ENCODE measurements around the gene ZNF668. TPM values are rescaled to one million over a fixed set of nuclear protein-coding genes. Genes with fewer than 3 reads are reported as not detected.
"Not testable (repeated sequence)": the region's sequence is repeated elsewhere in the genome, so short reads cannot be mapped to it uniquely, and the experiment has no call there.

ZNF668 gene
- total RNA-seq, 1 experiment from 2014 or later: 7.7 TPM

DNA sequence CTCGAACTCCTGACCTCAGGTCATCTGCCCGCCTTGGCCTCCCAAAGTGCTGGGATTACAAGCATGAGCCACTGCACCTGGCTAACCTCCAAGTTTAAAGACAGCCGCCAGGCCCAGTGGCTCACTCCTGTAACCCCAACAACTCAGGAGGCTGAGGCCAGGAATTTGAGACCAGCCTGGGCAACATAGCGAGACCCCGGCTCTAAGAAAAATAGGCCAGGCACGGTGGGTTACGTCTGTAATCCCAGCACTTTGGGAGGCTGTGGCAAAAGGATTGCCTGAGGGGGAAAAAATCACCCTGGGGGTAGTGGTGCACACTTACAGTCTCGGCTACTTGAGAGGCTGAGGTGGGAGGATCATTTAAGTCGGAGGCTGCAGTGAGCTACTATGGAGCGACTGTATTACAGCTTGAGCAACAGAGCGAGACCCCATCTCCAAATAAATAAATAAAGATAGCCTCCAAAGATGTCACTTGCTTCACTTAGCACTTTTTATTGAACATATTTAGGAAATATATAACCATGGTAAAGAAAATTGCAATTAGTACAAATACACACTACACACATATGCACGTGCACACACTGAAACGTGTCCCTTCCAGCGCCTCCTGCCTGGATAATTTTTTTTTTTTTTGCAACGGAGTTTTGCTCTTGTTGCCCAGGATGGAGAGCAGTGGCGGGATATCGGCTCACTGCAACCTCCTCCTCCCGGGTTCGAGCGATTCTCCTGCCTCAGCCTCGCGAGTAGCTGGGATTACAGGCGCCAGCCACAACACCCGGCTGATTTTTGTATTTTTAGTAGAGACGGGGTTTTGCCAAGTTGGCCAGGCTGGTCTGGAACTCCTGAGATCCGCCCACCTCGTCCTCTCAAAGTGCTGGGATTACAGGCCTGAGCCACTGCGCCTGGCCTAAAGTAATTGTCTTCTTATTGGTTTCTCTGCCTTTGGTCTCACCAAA lies 32.7 kb upstream of the ZNF668 start:
- Histone ChIP-seq H3K9me2 (replicated peaks; ENCODE audit: insufficient read depth, low read length) (no peaks in the 10 kb centered on the region), H3K9me3 (ENCODE audit: low read length) (no peaks in the 10 kb centered on the region)

DNA sequence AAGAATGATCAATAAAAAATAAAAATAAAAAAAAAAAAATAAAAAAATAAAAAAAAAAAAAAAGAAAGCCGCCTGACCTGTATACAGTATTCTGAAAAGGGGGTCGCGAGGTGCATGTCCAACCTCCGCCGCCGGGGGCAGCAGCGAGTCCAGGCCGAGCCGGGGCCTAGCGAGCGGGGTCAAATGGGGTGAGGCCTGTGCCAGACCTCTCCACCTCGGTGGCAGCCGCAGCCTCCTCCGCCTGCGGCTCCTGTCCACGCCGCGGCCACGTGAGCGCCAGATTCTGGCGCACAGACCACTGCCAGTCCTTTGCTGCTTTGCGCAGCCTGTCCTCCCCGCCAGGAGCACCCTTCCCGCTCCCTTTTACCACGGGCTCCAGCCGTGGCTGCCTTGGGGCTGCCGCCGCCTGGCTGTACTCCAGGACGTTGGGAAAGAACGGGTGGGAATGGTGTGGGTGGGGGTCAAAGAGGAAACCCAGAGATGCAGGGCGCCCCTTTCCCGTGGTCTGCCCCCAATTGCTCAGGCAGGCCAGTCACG lies 31.7 kb upstream of the ZNF668 start:
- Histone ChIP-seq H3K9me2 (replicated peaks; ENCODE audit: insufficient read depth, low read length) (no peaks in the 10 kb centered on the region), H3K36me3 (ENCODE audit: insufficient read depth, low read length) (no peaks in the 10 kb centered on the region; the same call in 1 of the 2 replicates), H3K4me3 (ENCODE audit: low read length) (no peak overlapping the region), H3K27ac (ENCODE audit: low read length) (no peak overlapping the region), H3K9me3 (ENCODE audit: low read length) (no peaks in the 10 kb centered on the region), H3K9ac (ENCODE audit: low read length) (0 out of 2 replicates have a peak overlapping the region, but pooled peaks have one; percentile 39), H3K79me2 (ENCODE audit: low read length) (peaks cover 18% of the 10 kb centered on the region), H2AFZ (ENCODE audit: low read length) (peak overlapping the region; percentile 95), H4K20me1 (ENCODE audit: insufficient read depth, low read depth, low read length) (no peaks in the 10 kb centered on the region), H3K27me3 (ENCODE audit: low read length) (no peaks in the 10 kb centered on the region), H3K4me1 (ENCODE audit: low read length) (peaks cover 20% of the 10 kb centered on the region), H3K4me2 (ENCODE audit: low read depth, low read length, poor library complexity, severe bottlenecking) (no peak overlapping the region)
- DNase-seq: peak; percentile 93

More for the DNA sequence above, 32.7 kb upstream of the ZNF668 start:
- Histone ChIP-seq H4K20me1 (ENCODE audit: insufficient read depth, low read depth, low read length) (no peaks in the 10 kb centered on the region), H2AFZ (ENCODE audit: low read length) (no peak overlapping the region), H3K36me3 (ENCODE audit: insufficient read depth, low read length) (no peaks in the 10 kb centered on the region; the same call in 1 of the 2 replicates), H3K4me3 (ENCODE audit: low read length) (peak overlapping the region; percentile 92; the same call in 1 of the 2 replicates), H3K79me2 (ENCODE audit: low read length) (peaks cover 18% of the 10 kb centered on the region), H3K27me3 (ENCODE audit: low read length) (no peaks in the 10 kb centered on the region), H3K4me2 (ENCODE audit: low read depth, low read length, poor library complexity, severe bottlenecking) (peak overlapping the region; percentile 79), H3K9ac (ENCODE audit: low read length) (peak overlapping the region; percentile 96), H3K27ac (ENCODE audit: low read length) (no peak overlapping the region), H3K4me1 (ENCODE audit: low read length) (peaks cover 20% of the 10 kb centered on the region)
- peak; percentile 35 for DNase-seq

DNA sequence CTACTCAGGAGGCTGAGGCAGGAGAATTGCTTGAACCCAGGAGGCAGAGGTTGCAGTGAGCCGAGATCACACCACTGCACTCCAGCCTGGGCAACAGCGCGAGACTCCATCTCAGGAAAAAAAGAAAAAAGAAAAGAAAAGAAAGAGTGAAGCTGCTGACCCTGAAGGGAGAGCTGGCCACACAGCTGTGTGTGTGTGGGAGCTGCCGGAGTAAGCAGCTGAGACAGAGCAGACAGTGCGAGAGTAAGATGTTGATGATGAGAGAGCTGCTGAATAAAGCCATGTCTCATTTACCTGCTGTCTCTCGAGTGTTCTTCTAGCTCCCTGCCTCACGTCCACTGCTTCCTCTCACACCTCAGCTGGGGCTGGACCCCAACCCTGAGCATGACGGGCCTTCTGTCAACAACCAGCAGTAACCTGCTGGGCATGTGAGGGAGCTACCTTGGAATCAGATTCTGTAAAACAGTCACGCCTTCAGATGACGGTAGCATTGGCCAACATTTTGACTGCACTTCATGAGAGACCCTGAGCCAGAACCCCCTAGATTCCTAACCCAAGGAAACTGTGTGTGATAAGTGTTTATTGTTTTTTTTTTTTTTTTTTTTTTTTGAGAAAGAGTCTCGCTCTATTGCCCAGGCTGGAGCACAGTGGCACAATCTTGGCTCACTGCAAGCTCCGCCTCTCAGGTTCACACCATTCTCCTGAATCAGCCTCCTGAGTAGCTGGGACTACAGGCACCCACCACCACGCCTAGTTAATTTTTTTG lies 27.0 kb upstream of the ZNF668 start:
- H2AFZ ChIP-seq (ENCODE audit: low read length); H3K9ac ChIP-seq (ENCODE audit: low read length); H3K4me3 ChIP-seq (ENCODE audit: low read length); H3K79me2 ChIP-seq (ENCODE audit: low read length); H3K27me3 ChIP-seq (ENCODE audit: low read length); H3K9me3 ChIP-seq (ENCODE audit: low read length); H3K9me2 ChIP-seq (replicated peaks; ENCODE audit: insufficient read depth, low read length); H4K20me1 ChIP-seq (ENCODE audit: insufficient read depth, low read depth, low read length); H3K4me1 ChIP-seq (ENCODE audit: low read length); H3K27ac ChIP-seq (ENCODE audit: low read length); DNase-seq; H3K36me3 ChIP-seq (ENCODE audit: insufficient read depth, low read length); H3K4me2 ChIP-seq (ENCODE audit: low read depth, low read length, poor library complexity, severe bottlenecking): not testable (repeated sequence)

DNA sequence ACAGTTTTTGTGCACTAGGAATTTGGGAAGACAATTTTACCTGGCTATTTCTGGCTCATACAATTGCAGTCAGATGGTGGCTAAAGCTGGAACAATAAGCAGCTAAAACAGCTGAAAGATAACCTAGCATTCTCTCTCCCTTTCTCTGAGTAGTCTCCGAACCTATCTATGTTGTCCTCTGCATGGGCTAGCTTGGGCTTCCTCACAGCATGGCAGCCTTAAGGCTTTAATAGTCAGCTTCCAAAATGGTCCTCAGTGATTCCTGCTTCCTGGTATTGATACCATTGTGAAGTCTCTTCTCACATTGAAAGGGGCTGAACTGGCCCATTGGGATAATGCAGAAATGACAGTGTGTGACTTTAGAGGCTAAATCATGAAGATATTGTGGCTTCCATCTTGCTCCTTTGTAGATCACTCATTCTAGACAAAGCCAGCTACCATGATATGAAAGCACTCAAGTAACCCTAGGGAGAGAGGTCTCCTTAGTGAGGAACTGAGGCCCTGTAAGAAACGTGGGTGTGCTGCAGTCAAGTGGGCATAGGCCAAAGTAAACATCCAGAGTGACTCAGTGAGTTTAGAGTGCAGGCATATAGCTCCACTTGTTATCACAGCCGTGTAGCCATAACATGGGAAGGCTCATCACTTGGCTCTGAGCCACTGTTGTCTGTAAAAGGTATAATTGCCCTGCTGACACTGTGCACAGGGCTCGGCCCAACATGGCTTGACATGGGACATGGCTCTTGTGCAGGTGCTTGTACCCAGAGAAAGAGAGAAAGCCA lies 26.0 kb upstream of the ZNF668 start:
- no peak for DNase-seq
- no peak overlapping the region for H3K4me2 ChIP-seq (ENCODE audit: low read depth, low read length, poor library complexity, severe bottlenecking)
- peaks cover 8% of the 10 kb centered on the region for H3K4me1 ChIP-seq (ENCODE audit: low read length)
- no peaks in the 10 kb centered on the region for H3K27me3 ChIP-seq (ENCODE audit: low read length)
- H3K9me3 ChIP-seq (ENCODE audit: low read length): no peaks in the 10 kb centered on the region
- no peak overlapping the region for H3K9ac ChIP-seq (ENCODE audit: low read length)
- H3K36me3 ChIP-seq (ENCODE audit: insufficient read depth, low read length): no peaks in the 10 kb centered on the region
- no peak overlapping the region for H2AFZ ChIP-seq (ENCODE audit: low read length)
- H3K79me2 ChIP-seq (ENCODE audit: low read length): no peaks in the 10 kb centered on the region
- H3K9me2 ChIP-seq (replicated peaks; ENCODE audit: insufficient read depth, low read length): no peaks in the 10 kb centered on the region
- H3K27ac ChIP-seq (ENCODE audit: low read length): no peak overlapping the region
- no peaks in the 10 kb centered on the region for H4K20me1 ChIP-seq (ENCODE audit: insufficient read depth, low read depth, low read length)
- no peak overlapping the region for H3K4me3 ChIP-seq (ENCODE audit: low read length)

DNA sequence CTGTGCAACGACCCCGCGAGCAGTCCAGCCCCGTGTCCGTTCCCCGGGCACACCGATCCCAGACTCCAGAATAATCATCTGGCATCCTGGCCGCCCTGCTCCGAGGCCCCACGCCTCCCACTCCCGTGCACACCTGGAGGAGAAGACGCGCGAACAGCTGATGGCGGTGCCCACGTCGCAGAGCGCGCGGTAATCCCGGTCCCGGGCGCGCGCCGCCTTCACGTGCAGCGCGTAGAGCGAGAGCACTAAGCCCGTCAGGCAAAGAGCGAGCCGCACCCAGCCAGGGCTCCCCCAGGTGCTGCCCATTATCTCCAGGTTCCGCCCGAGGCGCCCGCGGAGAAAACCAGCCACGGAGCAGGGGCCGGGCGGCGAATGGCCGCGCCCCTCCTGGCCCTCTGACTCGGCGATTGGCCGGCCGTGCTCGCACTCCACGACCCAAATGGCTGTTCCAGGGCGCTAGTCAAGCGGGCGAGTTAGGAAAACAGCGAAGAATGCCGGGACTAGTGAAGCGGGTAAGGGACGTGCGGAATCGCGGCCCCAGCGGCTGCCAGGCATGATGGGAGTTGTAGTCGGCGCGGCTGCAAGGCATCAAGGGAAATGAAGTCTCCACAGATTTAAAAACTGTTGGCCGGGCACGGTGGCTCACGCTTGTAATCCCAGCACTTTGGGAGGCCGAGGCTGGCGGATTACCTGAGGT lies 20.5 kb upstream of the ZNF668 start, which contains the start of gene VKORC1:
Gene VKORC1 (minus strand): TSS at position 374 of the 697 bp plus-strand sequence. CDS start 68 bp downstream, at position 306.
- 0 out of 2 replicates have a peak, but pooled peaks cover 4% of the 10 kb centered on the region for H3K36me3 ChIP-seq (ENCODE audit: insufficient read depth, low read length)
- H3K9ac ChIP-seq (ENCODE audit: low read length): peak within 1 kb of the TSS; percentile 92

DNA sequence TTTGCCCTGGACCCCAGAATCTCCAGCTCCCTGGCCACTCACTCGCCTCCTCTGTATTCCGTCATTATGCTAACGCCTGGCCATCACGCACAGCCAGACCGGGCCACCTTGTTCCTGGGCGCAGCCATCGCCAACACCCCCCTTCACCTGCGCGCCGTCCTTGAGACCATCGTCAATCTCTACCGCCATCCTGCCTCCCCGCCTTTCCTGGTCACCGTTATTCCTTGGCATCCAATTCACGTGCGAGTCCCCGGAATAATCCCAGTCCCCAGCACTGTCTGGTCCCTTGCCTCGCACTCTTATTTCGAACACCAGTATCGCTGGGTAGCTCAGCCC lies 20.0 kb upstream of the ZNF668 start:
- Histone ChIP-seq H3K9ac (ENCODE audit: low read length) (peak overlapping the region; percentile 92), H3K27me3 (ENCODE audit: low read length) (no peaks in the 10 kb centered on the region), H3K4me3 (ENCODE audit: low read length) (peak overlapping the region; percentile 97), H3K79me2 (ENCODE audit: low read length) (peaks cover 31% of the 10 kb centered on the region), H4K20me1 (ENCODE audit: insufficient read depth, low read depth, low read length) (0 out of 2 replicates have a peak, but pooled peaks cover 4% of the 10 kb centered on the region), H3K9me2 (replicated peaks; ENCODE audit: insufficient read depth, low read length) (no peaks in the 10 kb centered on the region), H3K4me1 (ENCODE audit: low read length) (peaks cover 18% of the 10 kb centered on the region), H3K27ac (ENCODE audit: low read length) (peak overlapping the region; percentile 69), H3K36me3 (ENCODE audit: insufficient read depth, low read length) (0 out of 2 replicates have a peak, but pooled peaks cover 4% of the 10 kb centered on the region), H3K4me2 (ENCODE audit: low read depth, low read length, poor library complexity, severe bottlenecking) (peak overlapping the region; percentile 89), H3K9me3 (ENCODE audit: low read length) (no peaks in the 10 kb centered on the region), H2AFZ (ENCODE audit: low read length) (peak overlapping the region; percentile 58; the same call in 1 of the 2 replicates)
- DNase-seq: peak; percentile 61

More for the DNA sequence above, 20.5 kb upstream of the ZNF668 start, which contains the start of gene VKORC1:
- DNase-seq: peak; percentile 97
- Histone ChIP-seq H3K79me2 (ENCODE audit: low read length) (peaks cover 31% of the 10 kb centered on the region), H3K9me2 (replicated peaks; ENCODE audit: insufficient read depth, low read length) (no peaks in the 10 kb centered on the region), H3K27ac (ENCODE audit: low read length) (peak within 1 kb of the TSS; percentile 69), H4K20me1 (ENCODE audit: insufficient read depth, low read depth, low read length) (0 out of 2 replicates have a peak, but pooled peaks cover 4% of the 10 kb centered on the region), H3K4me2 (ENCODE audit: low read depth, low read length, poor library complexity, severe bottlenecking) (peak within 1 kb of the TSS; percentile 89), H3K4me1 (ENCODE audit: low read length) (peaks cover 18% of the 10 kb centered on the region), H3K27me3 (ENCODE audit: low read length) (no peaks in the 10 kb centered on the region), H3K9me3 (ENCODE audit: low read length) (no peaks in the 10 kb centered on the region), H3K4me3 (ENCODE audit: low read length) (peak within 1 kb of the TSS; percentile 97), H2AFZ (ENCODE audit: low read length) (peak within 1 kb of the TSS; percentile 77)

DNA sequence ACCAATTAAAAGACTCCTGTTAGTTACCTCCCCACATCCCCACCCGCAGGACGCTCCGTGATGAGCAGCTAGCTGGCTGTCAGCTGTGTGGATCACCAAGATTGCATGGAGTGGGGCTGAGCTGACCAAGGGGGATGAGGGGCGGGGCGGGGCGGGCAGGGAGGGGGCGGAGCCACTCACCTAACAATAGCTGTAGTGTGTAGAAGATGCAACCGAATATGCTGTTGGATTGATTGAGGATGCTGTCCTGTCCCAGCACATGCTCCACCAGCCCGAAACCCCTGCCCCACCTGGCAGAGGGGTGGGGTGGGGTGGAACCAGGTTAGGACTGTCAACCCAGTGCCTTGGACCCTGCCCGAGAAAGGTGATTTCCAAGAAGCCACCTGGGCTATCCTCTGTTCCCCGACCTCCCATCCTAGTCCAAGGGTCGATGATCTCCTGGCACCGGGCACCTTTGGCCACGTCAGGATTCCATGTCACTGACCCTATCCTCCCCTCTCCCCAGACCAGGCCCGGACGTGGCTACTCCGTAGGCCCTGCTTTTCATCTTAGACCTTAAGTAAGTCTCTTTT lies 19.2 kb upstream of the ZNF668 start:
- H3K36me3 ChIP-seq (ENCODE audit: insufficient read depth, low read length): 0 out of 2 replicates have a peak, but pooled peaks cover 4% of the 10 kb centered on the region
- H2AFZ ChIP-seq (ENCODE audit: low read length): no peak overlapping the region
- peaks cover 31% of the 10 kb centered on the region for H3K79me2 ChIP-seq (ENCODE audit: low read length)
- peak; percentile 68 for DNase-seq
- H3K4me3 ChIP-seq (ENCODE audit: low read length): peak overlapping the region; percentile 97
- H4K20me1 ChIP-seq (ENCODE audit: insufficient read depth, low read depth, low read length): 0 out of 2 replicates have a peak, but pooled peaks cover 4% of the 10 kb centered on the region
- no peaks in the 10 kb centered on the region for H3K9me2 ChIP-seq (replicated peaks; ENCODE audit: insufficient read depth, low read length)
- no peaks in the 10 kb centered on the region for H3K9me3 ChIP-seq (ENCODE audit: low read length)
- peak overlapping the region; percentile 89 for H3K4me2 ChIP-seq (ENCODE audit: low read depth, low read length, poor library complexity, severe bottlenecking)
- no peaks in the 10 kb centered on the region for H3K27me3 ChIP-seq (ENCODE audit: low read length)
- H3K9ac ChIP-seq (ENCODE audit: low read length): peak overlapping the region; percentile 92
- peaks cover 18% of the 10 kb centered on the region for H3K4me1 ChIP-seq (ENCODE audit: low read length)
- H3K27ac ChIP-seq (ENCODE audit: low read length): no peak overlapping the region; the same call in 1 of the 2 replicates

All from Karpas-422 (cell line).